ENCODE data around the gene S100A3. TPM values are rescaled to one million over a fixed set of nuclear protein-coding genes. Genes with fewer than 3 reads are reported as not detected.
A peak's percentile ranks its signal among the peaks of the same experiment; 100 is the strongest.

Gene S100A3
- total RNA-seq, 1 donor from 2014 or later, result not detected

DNA sequence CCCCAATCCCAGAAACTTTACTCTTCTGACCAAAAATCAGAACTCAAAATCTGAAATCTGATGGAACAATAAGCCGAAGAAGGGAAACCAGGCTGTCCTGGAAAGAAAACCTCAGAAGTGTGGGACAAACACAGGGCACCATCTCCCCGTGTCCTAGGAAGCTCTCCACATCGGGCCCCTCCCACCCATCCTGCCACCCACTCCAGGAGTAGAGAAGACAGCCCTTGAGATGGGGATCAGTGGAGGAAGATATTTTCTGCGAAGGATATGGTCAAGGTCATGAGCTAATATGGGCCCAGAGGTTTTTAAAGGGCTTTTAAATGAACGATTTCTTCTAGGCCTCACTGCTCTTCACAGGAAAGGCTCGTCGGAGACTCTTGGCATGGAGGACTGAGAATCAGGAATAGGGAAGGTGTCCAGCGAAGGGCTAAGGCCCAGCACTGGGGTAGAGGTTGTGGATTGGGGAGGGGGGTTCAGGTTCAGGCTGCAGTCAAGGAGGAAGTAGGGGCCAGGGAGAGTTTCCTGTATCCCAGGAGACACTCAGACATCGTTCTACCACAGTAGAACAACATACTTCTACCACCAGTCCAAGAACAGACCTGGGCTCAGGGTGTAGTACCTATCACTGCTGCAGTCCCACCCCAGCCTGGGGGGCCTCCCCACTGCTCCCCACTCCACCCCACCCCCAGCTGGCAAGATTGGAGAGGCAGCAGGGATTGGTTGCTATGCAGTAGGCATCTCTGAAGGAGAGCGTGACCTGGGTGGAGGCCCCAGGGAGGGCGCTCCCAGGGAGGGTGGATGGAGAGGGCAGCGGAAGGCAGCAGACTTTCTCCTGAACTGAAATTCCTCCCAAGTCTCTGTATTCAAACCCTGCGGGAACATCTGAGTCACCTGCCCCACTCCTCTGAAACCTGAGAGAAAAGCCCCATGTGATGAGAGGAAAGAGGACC is 7.1 kb downstream of the S100A3 start:
- Mint-ChIP-seq H3K4me3 (no peak overlapping the region), H3K27ac (ENCODE audit: unreplicated experiment) (peak overlapping the region; percentile 85), H3K27me3 (ENCODE audit: low read depth) (no peaks in the 10 kb centered on the region), H3K4me1 (peaks cover 27% of the 10 kb centered on the region), H3K9me3 (no peaks in the 10 kb centered on the region), H3K36me3 (ENCODE audit: low read depth) (no peaks in the 10 kb centered on the region)
- TF ChIP-seq, protein P1, sequence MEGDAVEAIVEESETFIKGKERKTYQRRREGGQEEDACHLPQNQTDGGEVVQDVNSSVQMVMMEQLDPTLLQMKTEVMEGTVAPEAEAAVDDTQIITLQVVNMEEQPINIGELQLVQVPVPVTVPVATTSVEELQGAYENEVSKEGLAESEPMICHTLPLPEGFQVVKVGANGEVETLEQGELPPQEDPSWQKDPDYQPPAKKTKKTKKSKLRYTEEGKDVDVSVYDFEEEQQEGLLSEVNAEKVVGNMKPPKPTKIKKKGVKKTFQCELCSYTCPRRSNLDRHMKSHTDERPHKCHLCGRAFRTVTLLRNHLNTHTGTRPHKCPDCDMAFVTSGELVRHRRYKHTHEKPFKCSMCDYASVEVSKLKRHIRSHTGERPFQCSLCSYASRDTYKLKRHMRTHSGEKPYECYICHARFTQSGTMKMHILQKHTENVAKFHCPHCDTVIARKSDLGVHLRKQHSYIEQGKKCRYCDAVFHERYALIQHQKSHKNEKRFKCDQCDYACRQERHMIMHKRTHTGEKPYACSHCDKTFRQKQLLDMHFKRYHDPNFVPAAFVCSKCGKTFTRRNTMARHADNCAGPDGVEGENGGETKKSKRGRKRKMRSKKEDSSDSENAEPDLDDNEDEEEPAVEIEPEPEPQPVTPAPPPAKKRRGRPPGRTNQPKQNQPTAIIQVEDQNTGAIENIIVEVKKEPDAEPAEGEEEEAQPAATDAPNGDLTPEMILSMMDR (conservative IDR thresholded peaks at IDR 0.05), result no peak
- DNase-seq (ENCODE audit: low read depth, low spot score), result no peak

DNA sequence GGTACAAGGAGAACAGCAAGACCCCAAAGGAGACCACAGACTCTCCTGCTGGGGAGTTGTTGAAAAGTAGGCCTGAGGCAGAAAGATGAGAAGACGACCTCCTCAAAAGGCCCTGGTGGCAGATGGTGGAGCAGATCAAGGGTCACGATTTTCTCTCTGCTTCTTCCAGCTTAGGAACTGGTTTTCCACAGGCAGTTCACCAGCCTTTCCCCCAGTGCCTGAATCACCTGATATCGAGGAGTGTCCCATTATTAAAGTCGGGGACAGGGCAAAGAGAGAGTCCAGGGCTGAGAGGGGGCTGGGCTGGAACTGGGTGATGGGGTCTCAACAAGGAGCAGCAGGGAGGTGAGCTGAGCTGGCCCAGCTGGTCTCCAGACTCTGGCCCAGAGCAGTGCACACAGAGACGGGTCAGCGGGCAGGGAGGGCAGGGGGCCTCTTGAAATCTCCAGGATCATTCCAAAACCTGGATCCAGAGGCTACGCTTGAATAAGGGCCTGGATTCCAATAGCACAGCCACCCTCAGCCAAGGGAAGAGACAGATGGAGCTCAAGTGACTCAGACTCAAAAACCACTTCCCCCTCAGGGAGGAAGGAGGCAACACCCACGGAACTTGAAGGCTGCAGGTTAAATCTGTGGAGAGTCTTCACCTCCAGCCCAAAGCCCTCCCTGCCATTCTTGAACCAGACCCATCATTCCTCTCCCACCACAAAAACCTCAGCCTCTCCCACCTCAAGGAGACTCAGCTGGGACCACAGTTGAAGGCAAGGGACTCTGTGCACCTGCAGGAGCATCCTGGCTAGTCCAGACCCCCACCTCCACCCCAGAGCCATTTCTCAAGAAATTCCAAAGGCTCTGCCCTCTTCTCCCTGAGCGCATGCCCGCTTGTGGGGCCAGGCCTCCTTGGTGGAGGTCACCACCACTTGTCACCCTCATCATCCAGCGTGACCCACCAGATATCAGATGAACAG is 8.4 kb downstream of the S100A3 start, which contains the start of gene S100A5:
TSS of gene S100A5 (minus strand) at position 541 of the 968 bp plus-strand sequence. CDS start 743 bp downstream, outside the sequence.
- peaks cover 18% of the 10 kb centered on the region for H3K4me1 Mint-ChIP-seq
- no peaks in the 10 kb centered on the region for H3K9me3 Mint-ChIP-seq
- no peaks in the 10 kb centered on the region for H3K36me3 Mint-ChIP-seq (ENCODE audit: low read depth)
- H3K27ac Mint-ChIP-seq (ENCODE audit: unreplicated experiment), result peak within 1 kb of the TSS; percentile 85
- H3K4me3 Mint-ChIP-seq, result no peak within 1 kb of the TSS
- TF ChIP-seq, protein P1 (conservative IDR thresholded peaks at IDR 0.05), result no peak
- H3K27me3 Mint-ChIP-seq (ENCODE audit: low read depth), result no peaks in the 10 kb centered on the region
- DNase-seq (ENCODE audit: low read depth, low spot score), result no peak

DNA sequence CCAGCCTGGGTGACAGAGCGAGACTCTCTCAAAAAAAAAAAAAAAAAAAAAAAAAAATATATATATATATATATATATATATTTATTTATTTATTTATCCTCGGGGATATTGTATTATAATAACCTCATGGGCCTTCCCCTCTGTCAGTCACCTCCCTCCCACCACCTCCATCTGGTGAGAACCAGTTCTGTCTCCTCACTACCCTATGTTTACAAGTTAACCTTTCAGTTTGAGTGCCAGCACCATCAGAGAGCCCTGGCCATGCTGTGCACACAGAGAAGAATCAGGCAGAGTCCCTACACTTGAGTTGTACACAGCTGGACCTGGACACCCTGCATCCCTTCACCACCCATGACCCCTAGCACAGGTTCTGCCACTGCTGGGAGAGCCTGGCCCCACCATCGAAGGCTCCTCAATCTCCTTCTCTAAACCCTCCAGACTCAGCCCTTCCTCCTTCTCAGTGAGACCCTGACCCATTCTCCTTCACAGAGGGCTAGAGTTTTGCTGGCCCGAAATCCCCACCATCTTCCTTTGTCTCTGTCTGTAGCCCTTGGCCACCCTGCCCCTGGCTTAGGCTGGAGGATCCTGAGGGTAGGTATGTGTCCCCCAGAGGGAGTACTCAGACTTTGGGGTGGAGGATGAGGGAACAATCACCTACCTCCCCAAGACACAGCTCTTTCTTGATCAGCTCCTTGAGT is 9.5 kb downstream of the S100A3 start:
- TF ChIP-seq, protein P1 (conservative IDR thresholded peaks at IDR 0.05), result no peak
- Mint-ChIP-seq H3K9me3 (no peaks in the 10 kb centered on the region), H3K4me3 (no peak overlapping the region), H3K36me3 (ENCODE audit: low read depth) (no peaks in the 10 kb centered on the region), H3K27ac (ENCODE audit: unreplicated experiment) (peak overlapping the region; percentile 82), H3K27me3 (ENCODE audit: low read depth) (no peaks in the 10 kb centered on the region), H3K4me1 (peaks cover 10% of the 10 kb centered on the region)
- DNase-seq (ENCODE audit: low read depth, low spot score), result no peak

DNA sequence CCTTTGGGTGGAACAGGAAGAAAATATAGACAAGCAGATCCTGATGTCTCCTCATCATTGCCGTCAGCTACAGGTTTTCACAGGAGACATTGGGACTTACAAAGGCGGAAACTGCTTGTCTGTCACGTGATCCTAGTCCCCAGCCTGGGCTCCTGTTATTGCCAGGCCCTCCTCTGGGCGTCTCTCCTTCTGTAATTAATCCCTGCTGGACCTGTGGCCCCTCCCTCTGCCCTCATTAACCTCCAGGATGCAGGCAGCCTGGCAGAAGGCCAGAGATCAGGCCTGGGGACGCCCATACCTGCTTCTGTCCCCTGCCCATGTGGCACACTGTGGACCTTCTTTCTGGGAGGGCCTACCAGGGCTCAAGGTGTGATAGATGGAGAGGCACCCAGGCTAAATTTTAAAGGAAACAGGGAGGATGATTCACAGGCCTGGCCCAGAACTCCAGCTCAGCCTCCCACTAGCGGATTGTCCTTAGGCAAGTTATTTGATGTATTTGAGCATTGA is 10.7 kb downstream of the S100A3 start:
- TF ChIP-seq, protein P1 (conservative IDR thresholded peaks at IDR 0.05), result no peak
- peaks cover 15% of the 10 kb centered on the region for H3K4me1 Mint-ChIP-seq
- H3K4me3 Mint-ChIP-seq, result no peak overlapping the region
- H3K27me3 Mint-ChIP-seq (ENCODE audit: low read depth), result no peaks in the 10 kb centered on the region
- no peak for DNase-seq (ENCODE audit: low read depth, low spot score)
- H3K36me3 Mint-ChIP-seq (ENCODE audit: low read depth), result no peaks in the 10 kb centered on the region
- no peaks in the 10 kb centered on the region for H3K9me3 Mint-ChIP-seq
- H3K27ac Mint-ChIP-seq (ENCODE audit: unreplicated experiment), result no peak overlapping the region

DNA sequence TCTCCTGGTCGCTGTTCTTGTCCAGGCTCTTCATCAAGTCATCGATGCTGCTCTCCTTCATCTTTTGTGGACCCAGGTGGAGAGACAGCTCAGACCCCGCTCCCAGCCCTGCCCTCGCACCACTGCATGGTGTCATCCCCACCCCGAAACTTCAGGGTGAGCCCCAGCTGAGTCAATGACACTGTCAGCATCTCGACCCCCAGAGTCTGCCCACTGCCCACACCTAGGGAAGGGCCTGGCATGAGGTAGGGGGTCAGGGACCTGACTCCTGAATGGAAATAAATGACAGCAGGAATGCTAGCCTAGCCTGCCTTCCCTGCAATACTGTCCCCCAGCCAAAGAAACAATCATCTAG is 11.7 kb downstream of the S100A3 start:
- DNase-seq (ENCODE audit: low read depth, low spot score), result no peak
- TF ChIP-seq, protein P1 (conservative IDR thresholded peaks at IDR 0.05), result no peak
- Mint-ChIP-seq H3K4me1 (peaks cover 25% of the 10 kb centered on the region), H3K27ac (ENCODE audit: unreplicated experiment) (no peak overlapping the region), H3K9me3 (no peaks in the 10 kb centered on the region), H3K36me3 (ENCODE audit: low read depth) (no peaks in the 10 kb centered on the region), H3K4me3 (no peak overlapping the region), H3K27me3 (ENCODE audit: low read depth) (no peaks in the 10 kb centered on the region)

All from neural crest cell (in vitro differentiated cells).